Measurements from ENCODE around the gene SPATA18.

The SPATA18 gene

GRCh38 chr4:52051213-52051614 lies at the start of gene SPATA18:
SPATA18 (plus strand) TSS chr4:52051304; CDS start chr4:52051705, 401 bp downstream.
- no peak for TF ChIP-seq Cebpa-rat (IDR thresholded peaks at IDR 0.05)
- H3K4me1 ChIP-seq = peaks cover 0 to 29% (median 0%) of the 10 kb centered on the region in 10 experiments; a peak in 7 of 20 replicates
- H3K27ac ChIP-seq = peak within 1 kb of the TSS in 3 of 11 experiments; percentile 21 to 51 (median 43); a peak in 3 of 22 replicates
- no peaks in the 10 kb centered on the region for H4K20me1 ChIP-seq
- H3K4me2 ChIP-seq = peak within 1 kb of the TSS in 5 of 11 experiments; percentile 19 to 64 (median 49); a peak in 7 of 22 replicates
- H3K9me3 ChIP-seq (replicated peaks in 1 of 11) = peaks cover 15 to 27% (median 19%) of the 10 kb centered on the region in 11 experiments
- no peak within 1 kb of the TSS for H3K9ac ChIP-seq
- no peaks in the 10 kb centered on the region for H3K27me3 ChIP-seq
- H3K36me3 ChIP-seq = peaks cover 0 to 4% (median 0%) of the 10 kb centered on the region in 11 experiments; a peak in 1 of 22 replicates
- no peak within 1 kb of the TSS for H3K4me3 ChIP-seq

DNA sequence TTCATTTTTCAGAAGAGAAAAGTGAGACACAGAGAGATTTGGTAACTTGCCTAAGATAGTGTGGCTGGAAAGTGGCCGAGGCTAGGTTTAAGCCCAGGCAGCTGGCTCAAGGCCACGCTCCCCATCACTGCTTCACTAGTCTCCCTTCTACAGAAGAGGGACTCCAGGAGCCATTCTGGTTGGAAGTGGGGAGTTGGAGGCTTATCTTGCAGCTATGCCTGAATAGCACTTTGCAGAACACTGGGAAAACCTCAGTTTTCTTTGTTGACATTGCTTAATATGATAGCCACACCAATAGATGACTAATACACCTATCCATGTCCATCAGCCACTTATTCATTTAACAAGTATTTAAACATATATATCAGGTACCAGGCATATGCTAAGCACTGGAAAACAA lies 49.5 kb upstream of the SPATA18 start:
- Histone ChIP-seq H3K4me1 (0 out of 20 replicates have a peak, but pooled peaks cover 0 to 5% (median 0%) of the 10 kb centered on the region in 10 experiments), H3K9ac (no peak overlapping the region), H3K36me3 (no peaks in the 10 kb centered on the region), H3K27ac (no peak overlapping the region), H3K9me3 (replicated peaks in 1 of 11) (no peaks in the 10 kb centered on the region), H3K4me3 (no peak overlapping the region), H3K27me3 (no peaks in the 10 kb centered on the region), H3K4me2 (no peak overlapping the region), H4K20me1 (no peaks in the 10 kb centered on the region)
- TF ChIP-seq Cebpa-rat (IDR thresholded peaks at IDR 0.05) = no peak

- Histone ChIP-seq H3K27ac (no peak overlapping the region), H3K9me3 (replicated peaks in 1 of 11) (no peaks in the 10 kb centered on the region), H3K9ac (no peak overlapping the region), H3K4me2 (no peak overlapping the region), H3K36me3 (no peaks in the 10 kb centered on the region), H3K4me1 (0 out of 20 replicates have a peak, but pooled peaks cover 0 to 5% (median 0%) of the 10 kb centered on the region in 10 experiments), H3K4me3 (no peak overlapping the region), H3K27me3 (no peaks in the 10 kb centered on the region), H4K20me1 (no peaks in the 10 kb centered on the region)
- TF ChIP-seq Cebpa-rat (IDR thresholded peaks at IDR 0.05) = no peak
Observed at GRCh38 chr4:52004414-52004813, 46.7 kb upstream of the SPATA18 start.

DNA sequence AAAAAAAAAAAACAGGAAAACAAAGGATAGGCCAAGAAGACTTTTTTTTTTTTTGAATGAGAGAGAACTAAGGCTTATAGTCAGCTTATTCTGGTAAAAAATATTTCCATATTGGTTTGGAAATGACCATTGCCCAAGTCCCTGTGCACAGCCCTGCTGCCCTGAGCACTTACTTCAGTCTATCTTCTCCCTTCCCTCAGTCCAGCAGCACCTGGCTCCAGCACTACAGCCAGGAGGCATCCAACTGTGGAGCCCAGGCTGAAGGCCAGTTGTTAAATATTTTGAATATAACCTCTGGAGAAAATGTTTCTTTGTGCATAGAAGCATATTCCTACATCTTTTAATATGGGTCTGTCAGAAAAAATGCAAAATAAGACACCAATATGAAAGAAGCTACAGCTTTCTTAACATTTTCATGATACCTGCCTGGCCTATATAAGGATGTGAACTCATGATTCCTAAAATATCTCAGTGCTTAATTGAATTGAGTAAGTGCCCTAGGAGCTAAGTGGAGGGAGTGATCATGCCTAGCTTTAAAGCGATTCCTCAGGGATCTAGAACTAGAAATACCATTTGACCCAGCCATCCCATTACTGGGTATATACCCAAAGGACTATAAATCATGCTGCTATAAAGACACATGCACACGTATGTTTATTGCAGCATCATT lies 45.4 kb upstream of the SPATA18 start:
- H3K9ac ChIP-seq = no peak overlapping the region
- 0 out of 20 replicates have a peak, but pooled peaks cover 0 to 5% (median 0%) of the 10 kb centered on the region in 10 experiments for H3K4me1 ChIP-seq
- H3K4me2 ChIP-seq = no peak overlapping the region
- H3K27ac ChIP-seq = no peak overlapping the region
- no peak overlapping the region for H3K4me3 ChIP-seq
- H3K36me3 ChIP-seq = peaks cover 0 to 5% (median 0%) of the 10 kb centered on the region in 11 experiments; a peak in 2 of 22 replicates
- no peak for TF ChIP-seq Cebpa-rat (IDR thresholded peaks at IDR 0.05)
- H3K27me3 ChIP-seq = no peaks in the 10 kb centered on the region
- H3K9me3 ChIP-seq (replicated peaks in 1 of 11) = no peaks in the 10 kb centered on the region
- no peaks in the 10 kb centered on the region for H4K20me1 ChIP-seq

DNA sequence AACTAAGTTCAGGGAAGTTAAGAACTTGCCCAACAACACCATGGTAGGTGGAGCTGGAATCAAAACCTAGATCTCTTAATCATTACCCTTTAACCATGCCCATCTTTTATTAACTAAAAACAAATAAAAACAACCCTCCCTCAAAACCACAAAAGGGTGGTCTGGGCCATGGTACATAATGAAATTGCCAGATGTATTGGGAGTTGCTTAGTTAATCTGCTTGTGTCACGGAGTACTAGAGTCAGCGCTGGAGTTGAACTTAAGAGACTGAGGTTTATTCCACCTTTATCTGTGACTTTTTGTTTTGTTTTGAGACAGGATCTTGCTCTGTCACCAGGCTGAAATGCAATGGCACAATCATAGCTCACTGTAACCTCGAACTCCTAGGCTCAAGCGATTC lies 44.2 kb upstream of the SPATA18 start:
- Histone ChIP-seq H3K4me2 (no peak overlapping the region), H3K9me3 (replicated peaks in 1 of 11) (no peaks in the 10 kb centered on the region), H3K36me3 (peaks cover 0 to 5% (median 0%) of the 10 kb centered on the region in 11 experiments; a peak in 2 of 22 replicates), H3K27ac (no peak overlapping the region), H3K27me3 (no peaks in the 10 kb centered on the region), H3K4me3 (no peak overlapping the region), H4K20me1 (no peaks in the 10 kb centered on the region), H3K9ac (no peak overlapping the region), H3K4me1 (0 out of 20 replicates have a peak, but pooled peaks cover 0 to 5% (median 0%) of the 10 kb centered on the region in 10 experiments)
- TF ChIP-seq Cebpa-rat (IDR thresholded peaks at IDR 0.05) = no peak

GRCh38 chr4:52010986-52011385 lies 40.1 kb upstream of the SPATA18 start:
- no peaks in the 10 kb centered on the region for H3K27me3 ChIP-seq
- no peak overlapping the region for H3K4me3 ChIP-seq
- H3K27ac ChIP-seq = no peak overlapping the region
- H3K36me3 ChIP-seq = peaks cover 0 to 8% (median 0%) of the 10 kb centered on the region in 11 experiments; a peak in 3 of 22 replicates
- no peaks in the 10 kb centered on the region for H4K20me1 ChIP-seq
- H3K9me3 ChIP-seq (replicated peaks in 1 of 11) = no peaks in the 10 kb centered on the region
- no peak overlapping the region for H3K4me2 ChIP-seq
- no peak for TF ChIP-seq Cebpa-rat (IDR thresholded peaks at IDR 0.05)
- H3K4me1 ChIP-seq = peaks cover 10 to 15% (median 12%) of the 10 kb centered on the region in 10 experiments; a peak in 18 of 20 replicates
- H3K9ac ChIP-seq = no peak overlapping the region

DNA sequence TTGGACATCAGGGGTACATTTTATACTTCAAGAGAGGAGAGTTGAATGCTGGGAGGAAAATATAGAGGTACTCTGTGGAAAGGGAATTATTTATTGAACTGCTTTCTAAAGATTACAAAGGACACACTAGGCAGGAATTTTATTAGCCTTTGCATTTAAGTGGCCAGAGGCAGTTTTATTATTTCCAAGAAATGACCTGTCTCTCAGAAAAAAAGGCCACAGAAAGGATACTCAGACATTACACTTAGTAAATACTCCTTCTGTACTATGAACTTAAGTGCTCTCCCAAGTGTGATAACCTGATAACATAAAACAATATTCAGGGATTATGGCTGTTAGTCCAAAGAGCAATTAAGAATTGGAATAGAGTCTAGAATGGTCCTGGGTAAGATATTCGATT lies 38.5 kb upstream of the SPATA18 start:
- TF ChIP-seq Cebpa-rat (IDR thresholded peaks at IDR 0.05) = no peak
- no peak overlapping the region for H3K4me3 ChIP-seq
- H3K36me3 ChIP-seq = peaks cover 0 to 8% (median 0%) of the 10 kb centered on the region in 11 experiments; a peak in 3 of 22 replicates
- no peaks in the 10 kb centered on the region for H3K27me3 ChIP-seq
- no peaks in the 10 kb centered on the region for H4K20me1 ChIP-seq
- H3K27ac ChIP-seq = no peak overlapping the region
- H3K9me3 ChIP-seq (replicated peaks in 1 of 11) = no peaks in the 10 kb centered on the region
- H3K9ac ChIP-seq = no peak overlapping the region
- H3K4me2 ChIP-seq = no peak overlapping the region
- H3K4me1 ChIP-seq = peaks cover 10 to 15% (median 12%) of the 10 kb centered on the region in 10 experiments; a peak in 18 of 20 replicates

DNA sequence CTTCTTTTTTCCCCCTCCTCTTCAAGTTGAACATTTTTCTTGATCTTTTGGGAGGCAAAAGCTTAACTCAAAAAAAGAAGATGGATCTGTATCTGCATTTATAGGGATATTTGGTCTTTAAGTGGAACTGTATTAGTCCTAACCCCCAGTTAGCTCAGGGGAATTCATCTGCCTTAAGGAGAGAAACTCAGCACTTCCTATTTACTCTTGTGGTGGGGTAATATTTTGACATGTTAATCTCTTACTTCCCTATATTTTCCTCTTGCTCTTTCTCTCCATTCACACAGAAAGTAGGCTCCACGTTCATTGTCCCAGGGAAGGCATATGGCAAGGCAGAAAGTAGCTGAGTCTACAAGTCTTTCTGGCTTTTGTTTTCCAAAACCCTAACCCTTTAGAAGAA lies 36.2 kb upstream of the SPATA18 start:
- H3K4me2 ChIP-seq = peak overlapping the region; percentile 3 to 65 (median 47); a peak in 20 of 22 replicates
- H3K36me3 ChIP-seq = peaks cover 0 to 8% (median 0%) of the 10 kb centered on the region in 11 experiments; a peak in 4 of 22 replicates
- H4K20me1 ChIP-seq = no peaks in the 10 kb centered on the region
- peaks cover 10 to 25% (median 12%) of the 10 kb centered on the region in 10 experiments; a peak in 18 of 20 replicates for H3K4me1 ChIP-seq
- peak overlapping the region in 4 of 11 experiments; percentile 3 to 42 (median 16); a peak in 4 of 22 replicates for H3K9ac ChIP-seq
- H3K27me3 ChIP-seq = no peaks in the 10 kb centered on the region
- H3K4me3 ChIP-seq = no peak overlapping the region
- H3K9me3 ChIP-seq (replicated peaks in 1 of 11) = no peaks in the 10 kb centered on the region
- H3K27ac ChIP-seq = peak overlapping the region in 8 of 11 experiments; percentile 23 to 60 (median 51); a peak in 14 of 22 replicates
- no peak for TF ChIP-seq Cebpa-rat (IDR thresholded peaks at IDR 0.05)

DNA sequence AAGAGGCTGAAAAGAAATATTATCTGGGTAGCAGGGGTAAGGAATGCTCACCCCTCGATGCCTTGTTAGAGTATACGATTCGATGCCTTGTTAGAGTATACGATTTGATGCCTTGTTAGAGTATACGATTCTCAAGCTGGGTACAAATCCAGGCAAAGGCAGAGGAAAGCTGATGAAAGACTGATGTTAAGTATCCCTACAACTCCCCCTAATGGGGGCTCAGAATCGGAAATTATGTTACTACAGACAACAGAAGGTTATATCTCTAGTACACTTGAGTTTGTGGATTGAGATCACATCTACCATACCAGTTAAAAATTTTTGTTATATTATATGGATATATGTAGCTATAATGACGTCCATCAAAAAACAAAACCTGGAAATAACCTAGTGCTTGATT lies 35.7 kb upstream of the SPATA18 start:
- Histone ChIP-seq H3K27me3 (no peaks in the 10 kb centered on the region), H3K4me3 (no peak overlapping the region), H3K9me3 (replicated peaks in 1 of 11) (no peaks in the 10 kb centered on the region), H3K9ac (peak overlapping the region in 4 of 11 experiments; percentile 3 to 42 (median 16); a peak in 4 of 22 replicates), H4K20me1 (no peaks in the 10 kb centered on the region), H3K36me3 (peaks cover 0 to 9% (median 3%) of the 10 kb centered on the region in 11 experiments; a peak in 6 of 22 replicates), H3K4me2 (peak overlapping the region; percentile 3 to 65 (median 47); a peak in 19 of 22 replicates), H3K4me1 (peaks cover 10 to 29% (median 14%) of the 10 kb centered on the region in 10 experiments; a peak in 19 of 20 replicates), H3K27ac (peak overlapping the region in 8 of 11 experiments; percentile 23 to 60 (median 51); a peak in 14 of 22 replicates)
- no peak for TF ChIP-seq Cebpa-rat (IDR thresholded peaks at IDR 0.05)
